CD14-positive monocyte (primary cell): ENCODE results near the gene STMN3. TPM values are rescaled to one million over a fixed set of nuclear protein-coding genes. Genes with fewer than 3 reads are reported as not detected.
A peak's percentile ranks its signal among the peaks of the same experiment; 100 is the strongest.

ENCODE experiments used
- DNase-seq, 3 donors: peaks; one replicate each; pipeline ENCODE4 v3.0.0-alpha.2; 2011 to 2022
- H2AFZ ChIP-seq: 2 replicates; pipeline ENCODE4 v1.6.0; 2012; ENCODE audit warnings: mild to moderate bottlenecking, low read depth, low read length, inconsistent platforms; ENCODE audit not compliant: insufficient read depth, poor library complexity, severe bottlenecking
- H3K27ac ChIP-seq, 2 donors: 1 replicate in 1 of 2; 2 replicates in 1 of 2; pipeline ENCODE4 v1.5.1; 2012 to 2013; ENCODE audit warnings: low read length in 2 of 2, control low read depth in 1 of 2, inconsistent platforms in 1 of 2, low read depth in 1 of 2, mild to moderate bottlenecking in 1 of 2
- H3K27me3 ChIP-seq, 2 donors: one replicate each; pipeline versions ENCODE4 v1.6.0 to v1.6.1; 2011 to 2013; ENCODE audit warnings: low read length in 2 of 2; ENCODE audit not compliant: control insufficient read depth in 2 of 2, insufficient read depth in 2 of 2
- H3K36me3 ChIP-seq, 2 donors: replicated peaks in 1 of 2; 1 replicate in 1 of 2; 2 replicates in 1 of 2; pipeline versions ENCODE4 v1.5.1 to v1.6.1; 2012 to 2013; ENCODE audit warnings: low read length in 2 of 2, control low read depth in 1 of 2, inconsistent platforms in 1 of 2, mild to moderate bottlenecking in 1 of 2; ENCODE audit not compliant: insufficient read depth in 2 of 2, control insufficient read depth in 1 of 2
- H3K4me1 ChIP-seq, 2 donors: 1 replicate in 1 of 2; 2 replicates in 1 of 2; pipeline versions ENCODE4 v1.5.1 to v1.6.1; 2012 to 2013; ENCODE audit warnings: low read length in 2 of 2, control low read depth in 1 of 2, inconsistent platforms in 1 of 2, mild to moderate bottlenecking in 1 of 2, moderate library complexity in 1 of 2; ENCODE audit not compliant: insufficient read depth in 2 of 2, control insufficient read depth in 1 of 2
- H3K4me2 ChIP-seq: replicated peaks from 2 replicates; pipeline ENCODE3; 2012; ENCODE audit warnings: low read length, moderate library complexity, mild to moderate bottlenecking; ENCODE audit not compliant: poor library complexity, severe bottlenecking; ENCODE audit errors: extremely low read depth
- H3K4me3 ChIP-seq, 3 experiments: fragments of 200-600 bp in 1 of 3; sonication (generic) in 1 of 3; replicated peaks in 1 of 3; 1 replicate in 2 of 3; 2 replicates in 1 of 3; pipeline ENCODE4 v1.5.1; 2011 to 2013; ENCODE audit warnings: low read length in 3 of 3, mild to moderate bottlenecking in 3 of 3, control low read depth in 2 of 3, low read depth in 2 of 3, inconsistent platforms in 1 of 3, moderate library complexity in 1 of 3
- H3K79me2 ChIP-seq: 2 replicates; pipeline ENCODE4 v1.6.0; 2012; ENCODE audit warnings: mild to moderate bottlenecking, control low read depth, inconsistent platforms, low read length, moderate library complexity; ENCODE audit not compliant: insufficient read depth
- H3K9ac ChIP-seq: 2 replicates; pipeline ENCODE4 v1.6.0; 2017; ENCODE audit warnings: low read length, mild to moderate bottlenecking; ENCODE audit not compliant: insufficient read depth, poor library complexity, severe bottlenecking
- H3K9me3 ChIP-seq, 2 donors: replicated peaks in 1 of 2; 1 replicate in 1 of 2; 2 replicates in 1 of 2; pipeline versions ENCODE4 v1.5.1 to v1.6.1; 2012 to 2013; ENCODE audit warnings: low read length in 2 of 2, control low read depth in 1 of 2; ENCODE audit not compliant: control insufficient read depth in 1 of 2, insufficient read depth in 1 of 2
- H4K20me1 ChIP-seq: 2 replicates; pipeline ENCODE4 v1.6.0; 2012; ENCODE audit warnings: mild to moderate bottlenecking, low read length, control low read depth, moderate library complexity; ENCODE audit not compliant: insufficient read depth
- H3K27ac Mint-ChIP-seq, 7 donors: one replicate each; pipeline ENCODE4 v1.8.0; 2020; ENCODE audit warnings: mild to moderate bottlenecking in 7 of 7, mixed read lengths in 7 of 7, moderate library complexity in 6 of 7, inconsistent platforms in 2 of 7
- H3K27me3 Mint-ChIP-seq, 3 donors: one replicate each; pipeline ENCODE4 v1.8.0; 2021 to 2022; ENCODE audit warnings: low read depth in 3 of 3, mild to moderate bottlenecking in 3 of 3, mixed read lengths in 3 of 3, moderate library complexity in 3 of 3, inconsistent platforms in 1 of 3
- H3K36me3 Mint-ChIP-seq, 2 donors: one replicate each; pipeline ENCODE4 v1.8.0; 2020; ENCODE audit warnings: mixed read lengths in 2 of 2, inconsistent platforms in 1 of 2, mild to moderate bottlenecking in 1 of 2
- H3K4me1 Mint-ChIP-seq: one replicate; pipeline ENCODE4 v1.8.0; 2020; ENCODE audit warnings: mild to moderate bottlenecking, mixed read lengths
- H3K4me3 Mint-ChIP-seq, 2 donors: one replicate each; pipeline ENCODE4 v1.8.0; 2020; ENCODE audit warnings: mild to moderate bottlenecking in 2 of 2, mixed read lengths in 2 of 2, moderate library complexity in 1 of 2
- H3K9me3 Mint-ChIP-seq, 7 donors: one replicate each; pipeline ENCODE4 v1.8.0; 2020 to 2022; ENCODE audit warnings: mixed read lengths in 7 of 7, mild to moderate bottlenecking in 6 of 7, moderate library complexity in 6 of 7, inconsistent platforms in 2 of 7
- WGBS: methylation state at CpG from one replicate; pipeline ENCODE4 v1.1.5; 2013; ENCODE audit warnings: missing lambda C conversion rate; ENCODE audit not compliant: insufficient coverage; 5-methylcytosine and 5-hydroxymethylcytosine counted together
- intact Hi-C, 2 donors: fragments of 100-400 bp; cut with micrococcal nuclease; formaldehyde crosslinking; loops; one replicate each; pipeline versions ENCODE4 v1.15.0 to v1.15.1; 2023
- polyA plus RNA-seq, 3 donors: library from polyadenylated mRNA; depleted of rRNA in 1 of 3; unstranded in 2 of 3; stranded (reverse) in 1 of 3; fragments of 300-500 nt in 2 of 3; fragments of >200 nt in 1 of 3; fragmentation: Illumina TruSeq in 2 of 3; gene quantifications; 1 replicate in 2 of 3; 2 replicates in 1 of 3; pipeline ENCODE4 v1.2.3, GENCODE V29; 2012 to 2021
- TF ChIP-seq, protein P1 (sequence below): fragments of 200-600 bp; IDR thresholded peaks from one replicate; pipeline ENCODE4 v1.8.0; 2022; ENCODE audit warnings: antibody characterized with exemption, mild to moderate bottlenecking

Gene STMN3
- polyA plus RNA-seq, 3 donors, result 0.10 to 8.1 (median 0.15) TPM

DNA sequence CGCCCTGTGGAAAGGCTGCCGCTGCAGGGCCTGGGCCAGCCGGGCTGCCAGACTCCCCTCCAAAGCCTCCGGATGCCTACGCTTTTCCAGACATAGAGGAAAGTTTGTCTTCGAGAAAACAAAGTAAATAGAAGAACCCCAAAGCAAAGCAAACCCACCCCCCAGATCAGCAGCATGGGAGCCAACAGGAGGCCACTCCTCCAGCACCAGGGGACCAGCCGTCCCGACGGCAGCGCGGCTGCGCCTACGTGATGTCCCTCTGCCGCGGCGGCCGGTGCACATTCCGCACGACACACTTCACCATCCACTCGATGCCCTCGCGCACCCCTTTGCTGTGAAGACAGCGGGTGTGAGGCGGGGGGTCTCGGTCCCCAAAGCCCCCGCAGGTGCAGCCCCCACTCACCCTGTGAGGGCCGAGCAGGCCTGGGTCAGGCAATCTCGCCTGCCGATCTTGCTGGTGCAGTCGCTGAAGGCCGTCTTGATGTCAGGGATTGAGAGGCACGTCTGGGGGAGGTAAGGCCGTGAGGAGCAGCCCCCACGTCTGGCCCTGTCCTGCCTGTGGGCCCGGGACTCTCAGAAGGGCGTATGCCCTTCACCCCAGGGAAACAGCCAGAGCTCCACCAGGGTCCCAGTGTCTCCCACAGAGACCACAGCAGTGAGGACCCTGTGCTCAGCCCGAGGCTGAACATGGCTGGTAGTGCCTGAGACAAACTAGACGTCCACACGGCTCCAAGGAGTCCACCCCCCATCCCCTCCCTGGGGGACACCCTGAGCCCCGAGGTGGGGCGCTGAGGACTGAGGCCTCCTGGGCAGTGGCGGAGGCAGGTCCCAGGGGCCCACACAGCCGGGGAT is 47.2 kb upstream of the STMN3 start:
- intact Hi-C loops, result no loop called here
- Histone ChIP-seq H3K4me3 (no peak overlapping the region), H2AFZ (no peak overlapping the region), H3K27me3 (peaks cover 0 to 12% of the 10 kb centered on the region in 2 donors), H4K20me1 (peaks cover 64% of the 10 kb centered on the region), H3K36me3 (peaks cover 17% of the 10 kb centered on the region in 2 donors), H3K9me3 (no peaks in the 10 kb centered on the region), H3K4me1 (peaks cover 16% of the 10 kb centered on the region in 2 donors), H3K27ac (no peak overlapping the region), H3K4me2 (no peak overlapping the region), H3K9ac (no peak overlapping the region), H3K79me2 (peaks cover 5% of the 10 kb centered on the region)
- H3K27me3 Mint-ChIP-seq, result peaks cover 2 to 21% (median 3%) of the 10 kb centered on the region in 3 donors
- TF ChIP-seq, protein P1, sequence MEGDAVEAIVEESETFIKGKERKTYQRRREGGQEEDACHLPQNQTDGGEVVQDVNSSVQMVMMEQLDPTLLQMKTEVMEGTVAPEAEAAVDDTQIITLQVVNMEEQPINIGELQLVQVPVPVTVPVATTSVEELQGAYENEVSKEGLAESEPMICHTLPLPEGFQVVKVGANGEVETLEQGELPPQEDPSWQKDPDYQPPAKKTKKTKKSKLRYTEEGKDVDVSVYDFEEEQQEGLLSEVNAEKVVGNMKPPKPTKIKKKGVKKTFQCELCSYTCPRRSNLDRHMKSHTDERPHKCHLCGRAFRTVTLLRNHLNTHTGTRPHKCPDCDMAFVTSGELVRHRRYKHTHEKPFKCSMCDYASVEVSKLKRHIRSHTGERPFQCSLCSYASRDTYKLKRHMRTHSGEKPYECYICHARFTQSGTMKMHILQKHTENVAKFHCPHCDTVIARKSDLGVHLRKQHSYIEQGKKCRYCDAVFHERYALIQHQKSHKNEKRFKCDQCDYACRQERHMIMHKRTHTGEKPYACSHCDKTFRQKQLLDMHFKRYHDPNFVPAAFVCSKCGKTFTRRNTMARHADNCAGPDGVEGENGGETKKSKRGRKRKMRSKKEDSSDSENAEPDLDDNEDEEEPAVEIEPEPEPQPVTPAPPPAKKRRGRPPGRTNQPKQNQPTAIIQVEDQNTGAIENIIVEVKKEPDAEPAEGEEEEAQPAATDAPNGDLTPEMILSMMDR, result no peak
- H3K9me3 Mint-ChIP-seq, result no peaks in the 10 kb centered on the region
- peaks cover 16% of the 10 kb centered on the region for H3K4me1 Mint-ChIP-seq
- 97% methylated on average over 35 of the region's 43 CpGs for WGBS
- peak in 1 of 3 donors; percentile 1 for DNase-seq
- H3K27ac Mint-ChIP-seq, result no peak overlapping the region
- peaks cover 16 to 25% of the 10 kb centered on the region in 2 donors for H3K36me3 Mint-ChIP-seq
- no peak overlapping the region for H3K4me3 Mint-ChIP-seq

DNA sequence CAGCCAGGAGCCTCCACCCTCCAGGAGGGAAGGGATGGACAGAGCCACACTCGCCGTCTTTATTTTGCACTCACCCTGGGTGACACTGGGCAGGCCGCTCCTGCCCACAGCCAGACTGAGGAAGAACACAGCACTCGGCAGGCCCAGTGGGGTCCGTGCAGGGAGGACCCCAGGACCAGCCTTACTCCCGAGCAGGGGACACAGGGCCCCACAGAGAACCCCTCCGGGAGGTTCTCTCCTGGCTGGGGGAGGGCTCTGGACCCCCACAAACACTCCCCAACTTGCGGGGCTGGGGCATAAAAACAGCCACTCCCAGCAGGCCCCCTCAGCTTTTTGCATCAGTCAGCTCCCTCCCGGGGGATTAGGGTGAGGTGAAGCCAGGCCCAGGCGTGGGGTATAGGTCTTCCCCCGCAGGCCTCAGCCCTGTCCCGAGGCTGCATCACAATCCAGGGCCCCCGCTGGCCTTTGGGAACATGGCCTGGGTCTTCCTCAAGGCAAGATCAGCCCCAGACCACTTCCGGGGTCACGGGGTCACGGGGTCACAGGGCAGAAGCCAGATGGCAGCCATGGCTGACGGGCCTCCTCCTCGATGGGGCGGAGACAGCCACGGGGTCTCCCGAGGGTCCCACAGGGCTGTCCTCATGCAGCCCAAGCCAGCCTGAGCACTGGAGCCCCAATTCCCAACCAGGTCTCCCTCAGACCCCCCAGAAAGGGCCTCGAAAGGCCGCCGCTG is 46.4 kb upstream of the STMN3 start:
- H3K36me3 Mint-ChIP-seq, result peaks cover 8 to 17% of the 10 kb centered on the region in 2 donors
- H3K27me3 ChIP-seq, result peaks cover 0 to 12% of the 10 kb centered on the region in 2 donors
- no peaks in the 10 kb centered on the region for H3K9me3 ChIP-seq
- no peaks in the 10 kb centered on the region for H3K79me2 ChIP-seq
- H4K20me1 ChIP-seq, result peaks cover 64% of the 10 kb centered on the region
- H3K4me3 Mint-ChIP-seq, result no peak overlapping the region
- no peaks in the 10 kb centered on the region for H3K9me3 Mint-ChIP-seq
- 97% methylated on average over 22 of the region's 24 CpGs for WGBS
- peak overlapping the region in 1 of 7 donors; percentile 41 for H3K27ac Mint-ChIP-seq
- peaks cover 16% of the 10 kb centered on the region for H3K4me1 Mint-ChIP-seq
- H3K4me1 ChIP-seq, result peaks cover 16% of the 10 kb centered on the region in 2 donors
- H3K27me3 Mint-ChIP-seq, result peaks cover 2 to 21% (median 3%) of the 10 kb centered on the region in 3 donors
- DNase-seq, result peak in 1 of 3 donors; percentile 1
- TF ChIP-seq, protein P1, result no peak
- no peak overlapping the region for H3K4me2 ChIP-seq
- H3K36me3 ChIP-seq, result peaks cover 9 to 12% of the 10 kb centered on the region in 2 donors
- H3K9ac ChIP-seq, result no peak overlapping the region
- H3K4me3 ChIP-seq, result no peak overlapping the region
- no peak overlapping the region for H2AFZ ChIP-seq
- intact Hi-C loops, result no loop called here
- H3K27ac ChIP-seq, result no peak overlapping the region
